SJSA1 (cell line): Measurements from ENCODE around the gene MITF. TPM values are rescaled to one million over a fixed set of nuclear protein-coding genes. Genes with fewer than 3 reads are reported as not detected.
"Not testable (repeated sequence)": the region's sequence is repeated elsewhere in the genome, so short reads cannot be mapped to it uniquely, and the experiment has no call there.

Experiments used
- DNase-seq, 2 experiments: peaks; one replicate each; pipeline ENCODE4 v3.0.0-alpha.2; 2015 to 2020; ENCODE audit warnings: low spot score in 2 of 2, low read depth in 1 of 2
- H3K27ac ChIP-seq: fragments of 250-450 bp; sonication (Bioruptor Pico); 2 replicates; pipeline ENCODE4 v1.5.1; 2020; ENCODE audit warnings: mild to moderate bottlenecking, moderate library complexity
- H3K27me3 ChIP-seq: fragments of 250-450 bp; sonication (Bioruptor Pico); replicated peaks from 2 replicates; pipeline ENCODE4 v1.5.1; 2020; ENCODE audit warnings: mild to moderate bottlenecking, moderate library complexity
- H3K36me3 ChIP-seq: fragments of 250-450 bp; sonication (Bioruptor Pico); 2 replicates; pipeline ENCODE4 v1.5.1; 2020; ENCODE audit warnings: mild to moderate bottlenecking
- H3K4me1 ChIP-seq: fragments of 250-450 bp; sonication (Bioruptor Pico); replicated peaks from 2 replicates; pipeline ENCODE4 v1.6.1; 2021; ENCODE audit warnings: mild to moderate bottlenecking
- H3K4me3 ChIP-seq: fragments of 250-450 bp; sonication (Bioruptor Pico); 2 replicates; pipeline ENCODE4 v1.5.1; 2020; ENCODE audit warnings: mild to moderate bottlenecking
- H3K9me3 ChIP-seq: fragments of 250-450 bp; sonication (Bioruptor Pico); replicated peaks from 2 replicates; pipeline ENCODE4 v1.5.1; 2020; ENCODE audit warnings: mild to moderate bottlenecking
- total RNA-seq: library from RNA; depleted of rRNA; stranded (reverse); fragments of >200 nt; shearing (Covaris generic); gene quantifications from 2 replicates; pipeline ENCODE4 v1.2.3, GENCODE V29; 2014

Gene MITF
- total RNA-seq, 1 experiment from 2014 or later, result 16.5 TPM

DNA sequence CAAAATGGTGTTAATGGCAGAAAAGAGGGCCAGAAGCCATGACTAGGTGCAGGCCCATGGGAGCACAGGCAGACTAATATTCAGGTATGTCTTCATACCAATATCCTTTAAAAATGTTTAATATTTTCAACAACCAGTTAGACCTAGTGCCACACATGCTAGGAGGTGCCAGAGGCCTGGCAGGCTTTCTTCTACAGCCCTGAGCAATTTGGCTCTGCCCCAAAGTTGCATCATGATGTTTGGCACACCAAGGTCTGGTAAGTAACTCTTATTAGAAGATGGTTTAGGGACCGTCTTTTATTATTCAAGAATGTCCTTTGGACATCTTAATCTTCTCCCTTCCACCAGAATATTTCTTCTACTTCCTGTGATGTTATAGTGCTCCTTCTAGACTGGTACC is 34.8 kb downstream of the MITF start:
- H3K27me3 ChIP-seq, result no peaks in the 10 kb centered on the region
- no peaks in the 10 kb centered on the region for H3K9me3 ChIP-seq
- no peak overlapping the region for H3K4me3 ChIP-seq
- DNase-seq, result no peak
- no peak overlapping the region for H3K27ac ChIP-seq
- peaks cover 25% of the 10 kb centered on the region for H3K4me1 ChIP-seq
- no peaks in the 10 kb centered on the region for H3K36me3 ChIP-seq

DNA sequence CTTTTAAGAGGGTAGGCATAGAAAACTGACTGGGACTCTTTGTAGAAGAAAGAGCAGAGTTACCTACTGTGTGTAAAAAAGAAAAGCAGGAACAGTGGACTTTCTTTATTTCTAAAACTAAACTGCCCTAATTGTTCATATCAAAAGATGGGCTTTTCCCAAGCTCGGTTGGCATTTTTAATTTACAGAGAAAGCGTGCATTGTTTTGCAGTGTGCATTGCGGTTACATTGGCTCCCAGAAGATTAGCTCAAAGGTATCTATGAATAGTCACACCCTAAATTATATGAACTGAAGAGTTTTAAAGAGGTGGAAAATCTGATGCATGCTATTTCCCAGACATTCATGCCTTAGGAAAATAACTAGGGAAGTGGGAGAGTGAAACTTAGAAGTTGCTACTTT is 36.5 kb downstream of the MITF start:
- H3K4me3 ChIP-seq, result no peak overlapping the region
- H3K4me1 ChIP-seq, result peaks cover 11% of the 10 kb centered on the region
- H3K36me3 ChIP-seq, result no peaks in the 10 kb centered on the region
- no peaks in the 10 kb centered on the region for H3K27me3 ChIP-seq
- H3K9me3 ChIP-seq, result no peaks in the 10 kb centered on the region
- H3K27ac ChIP-seq, result no peak overlapping the region
- DNase-seq, result no peak

- Histone ChIP-seq H3K27me3 (no peaks in the 10 kb centered on the region), H3K4me1 (peaks cover 5% of the 10 kb centered on the region), H3K9me3 (no peaks in the 10 kb centered on the region), H3K4me3 (no peak overlapping the region), H3K36me3 (no peaks in the 10 kb centered on the region), H3K27ac (no peak overlapping the region)
- no peak for DNase-seq
Measured at GRCh38 chr3:69776289-69776688, 37.0 kb downstream of the MITF start.

GRCh38 chr3:69776920-69777581 is 37.8 kb downstream of the MITF start:
- H3K9me3 ChIP-seq, result no peaks in the 10 kb centered on the region
- no peaks in the 10 kb centered on the region for H3K4me1 ChIP-seq
- no peak overlapping the region for H3K4me3 ChIP-seq
- no peak for DNase-seq
- no peaks in the 10 kb centered on the region for H3K27me3 ChIP-seq
- no peaks in the 10 kb centered on the region for H3K36me3 ChIP-seq
- no peak overlapping the region for H3K27ac ChIP-seq

GRCh38 chr3:69777582-69777967 is 38.3 kb downstream of the MITF start:
- H3K9me3 ChIP-seq, result no peaks in the 10 kb centered on the region
- no peaks in the 10 kb centered on the region for H3K4me1 ChIP-seq

DNA sequence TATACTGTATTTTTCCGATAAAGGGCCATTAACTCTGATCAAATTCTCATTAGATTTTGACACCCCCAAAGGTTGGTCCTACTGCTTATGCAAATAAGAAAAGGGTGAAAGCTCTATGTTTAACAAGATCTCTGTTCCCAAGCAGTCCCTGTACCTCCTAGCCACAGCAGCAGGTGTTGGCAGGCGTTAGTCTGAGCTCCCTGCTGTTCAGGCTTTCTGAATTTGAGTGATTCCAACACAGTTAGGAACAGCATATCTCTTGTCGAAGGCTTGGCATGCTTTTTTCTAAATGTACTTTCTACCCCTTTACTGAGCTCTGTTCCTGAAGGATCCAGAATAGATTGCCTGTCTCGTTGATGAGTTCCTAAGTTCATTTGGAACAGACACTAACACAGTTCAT is 42.3 kb downstream of the MITF start:
- Histone ChIP-seq H3K27me3 (no peaks in the 10 kb centered on the region), H3K27ac (no peak overlapping the region)

More at GRCh38 chr3:69777582-69777967, 38.3 kb downstream of the MITF start:
- Histone ChIP-seq H3K36me3 (no peaks in the 10 kb centered on the region), H3K27ac (no peak overlapping the region), H3K4me3 (no peak overlapping the region), H3K27me3 (no peaks in the 10 kb centered on the region)
- no peak for DNase-seq

DNA sequence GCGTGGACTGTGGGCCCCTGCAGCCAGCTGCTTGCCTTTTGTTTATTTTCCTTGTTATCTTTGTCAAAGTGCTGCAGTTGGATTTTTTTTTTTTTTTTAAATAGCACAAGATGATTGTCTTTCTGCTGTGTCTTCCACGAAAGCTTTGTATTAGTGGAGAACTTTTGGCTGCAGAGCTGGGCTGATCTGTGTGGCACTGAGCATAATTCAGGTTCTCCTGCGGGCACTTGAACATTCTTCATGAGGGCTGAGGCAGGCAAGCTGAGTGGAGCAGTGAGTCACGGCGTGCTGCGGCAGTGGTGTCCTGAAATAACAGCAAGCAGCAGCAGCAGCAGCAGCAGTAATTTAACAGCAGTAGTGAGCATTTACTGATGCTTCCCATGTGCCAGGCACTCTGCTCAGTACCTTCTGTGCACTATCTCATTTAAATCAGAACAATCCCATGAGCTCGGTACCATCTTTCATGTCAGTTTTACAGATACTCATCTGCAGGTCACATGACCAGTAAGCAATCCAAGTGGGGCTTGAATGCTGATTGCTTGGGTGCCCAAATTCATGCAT is 45.8 kb downstream of the MITF start:
- Histone ChIP-seq H3K4me3 (no peak overlapping the region), H3K27ac (peak overlapping the region; percentile 21; the same call in 1 of the 2 replicates), H3K4me1 (peaks cover 43% of the 10 kb centered on the region), H3K9me3 (no peaks in the 10 kb centered on the region), H3K27me3 (no peaks in the 10 kb centered on the region), H3K36me3 (no peaks in the 10 kb centered on the region)
- peak; percentile 61 to 82 for DNase-seq

More for the DNA sequence above, 42.3 kb downstream of the MITF start:
- DNase-seq, result no peak
- Histone ChIP-seq H3K4me1 (peaks cover 23% of the 10 kb centered on the region), H3K4me3 (no peak overlapping the region), H3K9me3 (no peaks in the 10 kb centered on the region), H3K36me3 (no peaks in the 10 kb centered on the region)

GRCh38 chr3:69785769-69786320 is 46.6 kb downstream of the MITF start:
- Histone ChIP-seq H3K27ac (peak overlapping the region; percentile 21; the same call in 1 of the 2 replicates), H3K4me3 (no peak overlapping the region)

GRCh38 chr3:69786854-69787253 is 47.6 kb downstream of the MITF start:
- no peak overlapping the region for H3K4me3 ChIP-seq
- no peaks in the 10 kb centered on the region for H3K9me3 ChIP-seq
- peak overlapping the region; percentile 81 for H3K27ac ChIP-seq
- H3K27me3 ChIP-seq, result no peaks in the 10 kb centered on the region
- peaks cover 48% of the 10 kb centered on the region for H3K4me1 ChIP-seq
- DNase-seq, result no peak
- H3K36me3 ChIP-seq, result no peaks in the 10 kb centered on the region

More at GRCh38 chr3:69785769-69786320, 46.6 kb downstream of the MITF start:
- Histone ChIP-seq H3K27me3 (no peaks in the 10 kb centered on the region), H3K9me3 (no peaks in the 10 kb centered on the region), H3K4me1 (peaks cover 43% of the 10 kb centered on the region), H3K36me3 (no peaks in the 10 kb centered on the region)
- DNase-seq, result no peak

GRCh38 chr3:69787436-69788168 is 48.3 kb downstream of the MITF start:
- DNase-seq, result peak in 1 of 2 experiments; percentile 79

GRCh38 chr3:69791106-69791505 is 51.8 kb downstream of the MITF start:
- Histone ChIP-seq H3K36me3 (no peaks in the 10 kb centered on the region), H3K4me3 (no peak overlapping the region), H3K27me3 (no peaks in the 10 kb centered on the region), H3K9me3 (no peaks in the 10 kb centered on the region), H3K27ac (no peak overlapping the region), H3K4me1 (peaks cover 35% of the 10 kb centered on the region)
- no peak for DNase-seq

More at GRCh38 chr3:69787436-69788168, 48.3 kb downstream of the MITF start:
- H3K36me3 ChIP-seq, result no peaks in the 10 kb centered on the region
- H3K9me3 ChIP-seq, result no peaks in the 10 kb centered on the region
- H3K4me1 ChIP-seq, result peaks cover 53% of the 10 kb centered on the region
- peak overlapping the region; percentile 81 for H3K27ac ChIP-seq
- H3K4me3 ChIP-seq, result no peak overlapping the region
- H3K27me3 ChIP-seq, result no peaks in the 10 kb centered on the region

GRCh38 chr3:69791919-69792399 is 52.7 kb downstream of the MITF start:
- no peaks in the 10 kb centered on the region for H3K9me3 ChIP-seq
- H3K27ac ChIP-seq, result no peak overlapping the region
- H3K4me1 ChIP-seq, result peaks cover 26% of the 10 kb centered on the region
- no peaks in the 10 kb centered on the region for H3K36me3 ChIP-seq
- no peak overlapping the region for H3K4me3 ChIP-seq
- H3K27me3 ChIP-seq, result no peaks in the 10 kb centered on the region
- peak in 1 of 2 experiments; percentile 45 for DNase-seq

DNA sequence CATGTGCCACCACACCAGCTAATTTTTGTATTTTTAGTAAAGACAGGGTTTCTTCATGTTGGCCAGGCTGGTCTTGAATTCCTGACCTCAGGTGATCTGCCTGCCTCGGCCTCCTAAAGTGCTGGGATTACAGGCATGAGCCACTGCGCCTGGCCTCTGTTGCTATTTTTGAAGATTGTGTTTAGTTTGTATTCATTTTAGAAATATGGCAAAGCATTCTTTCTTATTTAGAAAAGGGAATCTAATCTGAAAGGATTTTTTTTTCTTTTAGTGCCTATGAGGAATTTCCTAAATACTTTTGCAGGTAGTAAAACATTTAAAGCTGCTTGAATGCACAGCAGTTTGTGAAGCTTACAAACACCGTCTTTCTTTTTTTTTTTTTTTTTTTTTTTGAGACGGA is 56.9 kb downstream of the MITF start:
- H3K36me3 ChIP-seq, H3K9me3 ChIP-seq, DNase-seq, H3K27ac ChIP-seq, H3K4me3 ChIP-seq, H3K27me3 ChIP-seq: not testable (repeated sequence)
- H3K4me1 ChIP-seq, result peaks cover 23% of the 10 kb centered on the region
